Measurements from ENCODE around the gene C2orf72. TPM values are rescaled to one million over a fixed set of nuclear protein-coding genes. Genes with fewer than 3 reads are reported as not detected.

C2orf72 gene
- polyA plus RNA-seq, 4 donors, result 2.9 to 4.4 (median 3.9) TPM

DNA sequence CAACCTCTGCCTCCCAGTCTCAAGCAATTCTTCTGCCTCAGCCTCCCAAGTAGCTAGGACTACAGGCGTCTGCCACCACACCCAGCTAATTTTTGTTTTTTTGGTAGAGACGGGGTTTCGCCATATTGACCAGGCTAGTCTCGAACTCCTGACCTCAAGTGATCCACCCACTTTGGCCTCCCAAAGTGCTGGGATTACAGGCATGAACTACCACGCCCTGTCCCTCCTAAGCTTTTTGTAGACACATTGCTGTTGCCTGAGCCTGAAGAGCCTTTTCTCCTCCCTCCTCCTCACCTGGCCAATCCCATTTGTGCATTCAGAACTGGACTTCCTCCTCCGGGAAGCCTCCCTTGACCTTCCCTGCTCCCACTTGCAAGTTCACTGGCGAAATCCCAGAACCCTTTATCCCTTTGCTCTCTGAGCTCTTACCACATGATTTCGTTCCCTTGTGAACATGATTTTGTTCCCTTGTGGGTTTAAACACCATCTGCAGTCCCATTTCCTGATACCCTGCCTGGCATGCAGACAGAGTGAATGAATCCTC, 2.6 kb downstream of the C2orf72 start:
- DNase-seq (ENCODE audit: low read depth in 4 of 4, low spot score in 3 of 4), result no peak

DNA sequence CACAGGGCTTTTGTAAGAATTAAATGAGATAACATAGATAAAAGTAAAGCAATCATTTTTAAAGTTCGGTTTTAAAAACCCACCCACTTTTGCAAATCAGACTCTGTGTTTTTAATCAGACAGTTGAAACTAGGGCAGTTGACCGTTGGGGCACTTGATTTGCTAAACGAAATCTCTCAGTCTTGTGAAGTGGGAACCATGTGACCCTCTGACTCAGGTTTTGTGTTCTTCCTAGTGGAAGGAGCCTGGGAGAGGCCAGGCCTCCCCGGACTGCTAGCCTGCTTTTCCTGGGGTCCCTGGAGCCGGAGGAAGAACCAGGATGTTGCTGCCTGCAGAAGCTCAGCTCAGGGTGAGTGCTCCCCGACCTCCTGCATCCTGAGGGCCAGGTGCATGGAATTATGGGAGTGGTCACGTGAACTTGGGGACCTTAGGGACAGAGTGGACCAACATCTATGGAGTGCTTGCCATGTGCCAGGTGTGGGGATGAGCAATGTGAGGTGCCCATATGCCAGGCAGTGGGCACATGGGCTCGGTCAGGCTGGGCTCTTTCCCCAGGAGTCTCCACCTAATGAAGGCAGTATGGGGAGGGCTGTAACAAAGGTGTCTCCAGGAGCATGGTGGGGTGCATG, 3.9 kb downstream of the C2orf72 start:
- DNase-seq (ENCODE audit: low read depth in 4 of 4, low spot score in 3 of 4), result no peak

DNA sequence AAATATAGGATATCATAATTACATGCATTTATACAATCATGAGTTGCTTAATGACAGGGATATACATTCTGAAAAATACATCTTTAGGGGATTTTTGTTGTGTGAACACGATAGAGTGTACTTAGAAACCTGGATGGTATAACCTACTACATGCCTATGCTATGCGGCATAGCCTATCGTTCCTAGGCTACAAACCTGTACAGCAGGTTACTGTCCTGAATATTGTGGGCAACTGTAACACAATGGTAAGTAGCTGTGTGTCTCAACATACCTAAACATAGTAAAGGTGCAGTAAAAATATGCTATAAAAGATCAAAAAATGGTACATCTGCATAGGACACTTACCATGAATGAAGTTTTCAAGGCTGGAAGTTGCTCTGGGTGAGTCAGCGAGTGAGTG, 6.5 kb downstream of the C2orf72 start:
- DNase-seq (ENCODE audit: low read depth in 4 of 4, low spot score in 3 of 4), result no peak

DNA sequence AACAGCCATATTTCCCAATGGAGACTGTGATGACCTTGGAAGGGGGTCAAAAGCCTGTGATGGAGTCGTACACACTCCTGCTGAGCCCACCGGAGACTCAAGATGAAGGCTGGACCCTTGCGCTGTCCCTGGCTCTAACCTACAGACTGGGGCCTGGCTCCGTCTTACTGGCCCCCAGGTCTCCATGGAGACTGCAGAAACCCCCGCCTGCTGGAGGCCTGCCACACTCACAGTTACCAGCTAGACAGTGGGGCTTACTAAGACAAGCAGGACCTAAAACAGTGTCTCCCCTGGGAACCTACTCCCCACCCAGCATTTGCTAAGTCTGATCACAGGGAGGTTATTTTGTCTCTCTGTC, 9.6 kb downstream of the C2orf72 start:
- DNase-seq (ENCODE audit: low read depth in 4 of 4, low spot score in 3 of 4), result no peak

DNA sequence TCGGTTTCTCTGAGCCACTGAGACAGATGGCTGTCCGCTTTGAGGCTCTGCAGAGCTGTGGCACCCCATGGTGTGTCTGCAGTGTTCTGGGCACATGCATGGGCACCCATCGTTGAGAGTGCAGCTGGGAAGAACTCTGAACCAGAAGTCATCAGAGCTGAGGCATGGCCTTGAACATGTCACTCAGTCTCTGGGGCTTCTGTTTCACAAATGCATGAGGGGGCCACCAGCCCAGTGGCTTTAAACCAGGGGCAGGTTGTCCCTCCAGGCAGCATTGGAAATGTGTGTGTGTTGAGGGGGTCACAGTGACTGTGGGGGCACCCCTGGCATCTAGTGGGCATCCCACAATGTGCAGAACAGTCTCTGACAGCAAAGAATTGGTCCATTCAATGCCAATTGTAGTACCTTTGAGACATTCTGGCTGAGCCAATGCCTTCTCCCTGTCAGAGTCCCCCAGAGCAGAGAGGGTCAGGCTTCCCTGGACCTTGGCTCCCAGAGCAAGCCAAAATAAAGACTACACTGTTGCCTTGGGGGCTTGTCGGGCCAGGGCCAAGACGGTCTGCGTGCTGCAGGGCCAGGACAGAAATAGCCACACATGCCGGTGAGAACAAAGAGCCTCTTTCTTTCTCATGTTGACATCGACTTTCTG, 10.1 kb downstream of the C2orf72 start:
- no peak for DNase-seq (ENCODE audit: low read depth in 4 of 4, low spot score in 3 of 4)

DNA sequence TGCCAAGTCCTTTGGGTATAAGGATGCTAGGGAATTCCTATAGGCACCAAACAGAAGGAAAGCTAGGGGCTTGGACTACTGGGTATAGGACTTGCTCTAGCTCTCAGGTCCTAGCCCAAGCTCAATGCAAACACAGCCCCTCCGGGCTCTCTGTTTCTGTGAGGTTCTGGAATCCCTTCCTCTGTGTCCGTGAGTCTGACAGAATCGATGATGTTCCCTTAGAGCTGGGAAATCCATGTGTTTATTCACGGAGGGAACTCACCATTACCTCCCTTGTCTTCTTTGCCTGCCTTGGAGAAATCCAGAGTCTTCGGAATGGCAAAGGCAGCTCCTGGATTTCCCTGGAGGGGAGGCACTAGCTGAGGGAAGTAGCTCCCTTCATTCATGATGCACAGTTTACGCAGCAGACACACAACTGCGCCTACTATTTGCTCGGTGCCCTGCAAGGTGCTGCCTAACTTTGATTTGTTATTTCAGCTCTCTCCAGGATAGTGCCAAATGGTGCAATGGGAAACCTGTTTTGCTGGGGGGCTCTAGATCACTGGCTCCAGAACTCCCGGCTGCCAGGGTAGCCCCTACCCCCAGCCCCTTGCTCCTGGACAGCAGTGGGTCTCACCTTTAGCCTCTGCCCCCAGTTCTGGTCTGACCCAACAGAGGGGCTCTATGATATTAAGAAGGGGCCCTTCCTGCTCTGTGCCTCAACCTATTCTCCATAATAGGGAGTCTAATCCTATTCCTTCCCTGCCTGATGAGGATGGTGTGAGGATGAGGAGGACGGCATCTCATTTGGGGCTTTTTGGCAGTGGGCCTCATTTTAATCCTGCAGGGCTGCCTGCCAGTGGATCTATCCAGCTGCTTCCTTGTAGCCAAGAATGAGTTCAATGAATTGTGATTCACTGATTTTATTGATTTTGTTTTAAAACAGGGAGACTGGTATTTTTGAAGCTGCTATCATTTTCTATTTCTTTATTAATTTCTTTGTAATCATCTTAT, 10.9 kb downstream of the C2orf72 start:
- DNase-seq (ENCODE audit: low read depth in 4 of 4, low spot score in 3 of 4), result no peak

DNA sequence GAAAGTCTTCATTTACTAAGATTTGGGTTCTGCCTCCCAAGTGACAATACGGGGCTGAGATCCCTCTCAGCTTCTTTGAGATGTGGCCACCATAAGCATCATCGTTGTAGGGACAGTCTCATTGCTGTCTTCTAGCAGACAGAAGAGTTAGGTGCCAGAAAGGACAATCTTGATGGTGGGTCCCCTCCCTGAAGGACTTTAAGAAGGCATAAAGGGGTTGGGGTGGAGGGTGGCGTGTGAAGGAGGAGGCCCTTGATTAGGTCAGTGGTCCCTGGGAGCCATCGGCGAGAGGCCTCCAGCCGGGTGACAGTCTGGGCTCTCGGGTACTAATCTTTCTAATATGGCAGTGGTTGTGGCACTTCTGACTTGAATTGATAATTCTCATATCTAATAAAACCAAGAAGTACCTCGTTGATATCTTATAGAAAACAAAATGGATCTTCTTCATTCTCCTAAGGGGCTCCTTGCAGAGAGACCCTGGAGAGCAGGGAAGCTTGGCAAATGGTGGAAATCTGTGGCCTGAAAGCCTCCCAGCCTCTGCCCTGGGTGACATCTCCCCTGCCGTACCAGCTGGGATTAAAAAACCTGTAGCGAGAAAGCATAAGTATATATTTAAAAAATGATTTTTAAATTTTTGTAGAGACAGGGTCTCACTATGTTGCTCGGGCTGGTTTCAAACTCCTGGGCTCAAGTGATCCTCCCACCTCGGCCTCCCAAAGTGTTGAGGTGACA, 12.1 kb downstream of the C2orf72 start:
- no peak for DNase-seq (ENCODE audit: low read depth in 4 of 4, low spot score in 3 of 4)

DNA sequence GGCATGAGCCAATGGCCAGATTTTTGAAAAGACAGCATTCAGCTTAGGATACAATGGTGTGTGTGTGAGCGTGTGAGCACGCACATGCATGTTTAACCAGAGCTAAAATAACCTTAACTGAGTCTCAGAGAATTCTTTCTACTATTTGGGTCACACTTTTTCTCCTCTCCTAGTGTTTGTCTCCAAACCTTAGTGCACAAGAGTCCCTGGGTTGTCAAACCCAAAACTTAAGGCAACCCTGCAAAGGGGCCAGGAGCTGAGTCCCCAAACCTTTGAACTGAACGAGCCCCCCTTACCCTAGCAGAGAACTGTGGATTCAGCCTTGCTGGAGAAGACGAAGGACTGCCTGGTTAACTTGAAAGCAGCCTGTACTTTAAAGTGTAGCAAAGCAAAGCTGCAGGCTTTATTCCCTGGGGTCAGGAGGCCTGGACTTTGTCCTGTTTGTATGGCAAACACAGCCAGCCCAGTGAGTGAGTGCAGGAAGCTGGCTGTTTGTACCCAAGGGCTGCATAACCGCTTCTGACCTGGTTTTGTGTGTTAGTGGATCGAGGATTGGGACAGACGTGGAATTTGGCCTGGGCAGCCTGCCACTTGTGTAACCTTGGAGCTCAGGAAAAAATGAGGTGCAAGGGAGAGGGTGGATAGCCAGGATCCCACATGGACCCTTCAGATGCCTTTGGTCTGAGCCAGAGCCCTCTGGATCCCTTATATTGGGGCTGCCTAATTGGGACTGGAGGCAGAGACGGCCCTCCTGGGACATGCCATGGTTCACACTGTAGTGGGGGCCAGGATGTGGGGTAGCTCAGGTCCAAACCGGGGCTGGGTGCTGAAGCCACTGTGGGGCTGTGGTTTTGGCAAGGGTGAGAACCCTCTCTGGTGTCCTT, 12.9 kb downstream of the C2orf72 start:
- no peak for DNase-seq (ENCODE audit: low read depth in 4 of 4, low spot score in 3 of 4)

DNA sequence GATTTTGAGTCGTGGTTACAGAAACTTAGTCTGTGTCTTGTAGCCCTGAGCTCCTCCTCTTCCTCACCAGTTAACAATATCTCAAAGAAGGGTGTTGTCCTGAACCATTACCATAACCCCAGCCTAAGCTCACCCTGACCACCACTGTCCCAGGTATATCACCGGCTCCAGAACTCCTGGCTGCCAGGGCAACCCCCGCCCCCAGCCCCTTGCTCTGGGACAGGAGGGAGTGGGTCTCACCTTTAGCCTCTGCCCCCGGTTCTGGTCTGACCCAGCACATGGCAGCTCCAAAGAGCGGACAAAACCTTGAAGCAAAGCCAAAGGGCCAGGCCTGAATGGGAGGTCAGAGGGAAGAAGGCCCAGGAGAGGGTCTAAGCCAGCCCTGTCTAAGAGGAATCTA, 13.8 kb downstream of the C2orf72 start:
- DNase-seq (ENCODE audit: low read depth in 4 of 4, low spot score in 3 of 4), result no peak

DNA sequence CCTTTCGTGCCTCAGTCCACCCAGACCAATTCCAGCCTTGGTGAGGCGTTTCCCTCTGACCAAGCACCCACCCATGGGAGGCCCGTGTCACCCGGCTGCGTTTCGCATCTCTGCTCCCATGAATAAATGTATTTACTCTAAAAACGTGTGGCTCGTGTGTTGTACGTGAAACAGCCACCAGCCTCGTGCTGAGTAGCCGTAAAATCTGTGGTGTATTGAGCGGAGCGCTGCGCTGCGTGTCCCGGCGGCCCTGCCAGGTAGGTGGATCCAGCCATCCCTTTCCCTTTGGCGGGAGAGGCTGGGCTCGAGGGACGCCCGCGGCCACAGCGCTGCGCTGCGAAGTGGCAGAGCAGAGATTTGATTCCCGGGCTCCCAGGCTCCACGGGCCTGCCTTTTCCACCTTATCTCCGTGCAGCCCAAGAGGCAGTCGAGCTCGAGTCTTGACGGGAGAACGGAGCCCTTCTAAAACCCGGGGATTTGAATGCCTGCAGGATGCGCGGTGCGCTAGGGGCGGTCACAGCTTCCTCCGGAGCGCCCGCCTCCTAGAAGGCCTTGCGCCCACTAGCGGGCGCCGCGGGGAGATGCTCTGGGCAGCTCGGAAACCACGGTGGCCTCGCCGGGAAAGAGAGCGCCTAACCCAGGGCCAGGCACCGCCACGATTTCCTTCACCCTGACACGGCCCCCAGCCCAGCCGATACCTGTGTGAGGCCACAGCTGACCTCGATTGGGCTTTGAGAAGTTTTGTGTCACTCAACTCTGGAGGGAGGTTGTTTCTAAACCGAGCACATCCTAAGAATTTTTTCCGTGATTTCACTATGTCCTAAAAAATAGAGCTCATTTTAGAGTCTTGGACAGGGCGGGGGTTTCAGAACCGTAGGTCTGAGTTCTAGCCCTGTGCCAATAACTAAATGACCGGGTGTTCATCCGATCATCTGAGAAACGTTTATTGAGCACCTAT, 15.4 kb downstream of the C2orf72 start:
- peak; percentile 68 to 75 (median 70) for DNase-seq (ENCODE audit: low read depth in 4 of 4, low spot score in 3 of 4)

DNA sequence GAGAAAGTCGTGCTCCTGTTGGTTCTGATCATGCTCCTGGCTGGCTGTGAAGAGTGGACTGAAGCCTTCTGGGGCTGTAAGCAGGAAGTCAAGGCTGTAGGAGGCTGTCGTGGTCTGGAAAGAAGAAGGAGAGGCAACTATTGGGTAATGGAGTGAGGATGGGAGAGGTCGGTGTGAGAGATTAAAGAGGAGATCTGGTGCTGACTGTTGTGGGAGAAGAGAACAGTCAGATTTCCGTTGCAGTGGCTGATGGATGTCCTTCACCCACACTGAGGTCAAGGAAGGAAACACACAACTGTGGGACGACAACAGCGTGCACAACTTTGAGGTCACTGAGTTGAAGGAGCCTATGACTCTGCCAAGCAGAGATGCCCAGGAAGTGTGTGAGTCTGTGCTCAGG, 16.5 kb downstream of the C2orf72 start:
- DNase-seq (ENCODE audit: low read depth in 4 of 4, low spot score in 3 of 4), result no peak

DNA sequence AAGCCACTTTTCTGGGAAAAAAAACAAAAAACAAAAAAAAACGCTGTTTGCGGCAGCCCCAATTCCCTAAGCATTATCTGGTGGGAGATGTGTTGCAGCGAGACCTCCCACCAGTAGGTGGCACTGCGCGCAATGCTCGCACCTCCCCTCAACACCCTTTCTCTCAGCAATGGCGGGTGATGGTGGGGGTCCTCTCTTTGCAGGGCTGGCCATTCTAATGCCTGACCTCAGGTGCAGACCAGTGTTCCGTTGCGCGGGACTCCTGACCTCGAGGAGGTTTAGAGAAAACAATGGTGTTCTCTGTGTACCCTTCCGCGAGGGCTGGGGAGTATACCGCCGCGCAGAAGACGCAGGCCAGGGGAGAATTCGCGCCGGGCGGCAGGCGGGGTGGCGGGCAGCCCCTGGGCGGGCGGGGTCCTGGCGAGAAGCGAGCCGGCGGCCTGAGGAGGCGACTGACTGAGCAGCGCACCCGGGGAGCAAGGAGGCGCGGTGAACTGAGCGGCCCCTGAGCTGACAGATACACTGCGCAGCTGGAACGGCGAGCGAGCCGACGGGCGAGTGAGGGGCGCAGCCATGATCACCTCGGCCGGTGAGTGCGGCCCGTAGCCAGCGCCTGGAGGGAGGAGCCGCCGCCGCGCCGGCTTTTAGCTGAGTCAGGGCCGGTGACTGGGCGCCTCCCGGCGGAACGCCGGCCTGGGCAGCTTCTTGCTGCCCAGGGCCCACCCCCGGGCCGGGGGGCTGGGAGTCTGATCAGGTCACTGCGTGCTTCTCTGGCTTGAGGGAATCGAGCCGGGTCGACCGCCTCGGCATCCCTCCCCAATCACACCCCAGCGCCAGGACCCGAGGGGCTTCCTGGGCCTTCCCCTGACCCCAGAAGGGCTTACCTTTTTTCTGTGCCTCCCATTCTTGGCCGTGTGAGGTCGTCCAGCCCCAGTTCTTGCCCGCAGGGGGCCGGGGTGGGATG, 19.4 kb downstream of the C2orf72 start, which contains the start of gene PSMD1:
TSS of gene PSMD1 (plus strand) at position 415 of the 964 bp plus-strand sequence. CDS start at position 574, 159 bp downstream.
- peak; percentile 85 to 98 (median 89) for DNase-seq (ENCODE audit: low read depth in 4 of 4, low spot score in 3 of 4)

DNA sequence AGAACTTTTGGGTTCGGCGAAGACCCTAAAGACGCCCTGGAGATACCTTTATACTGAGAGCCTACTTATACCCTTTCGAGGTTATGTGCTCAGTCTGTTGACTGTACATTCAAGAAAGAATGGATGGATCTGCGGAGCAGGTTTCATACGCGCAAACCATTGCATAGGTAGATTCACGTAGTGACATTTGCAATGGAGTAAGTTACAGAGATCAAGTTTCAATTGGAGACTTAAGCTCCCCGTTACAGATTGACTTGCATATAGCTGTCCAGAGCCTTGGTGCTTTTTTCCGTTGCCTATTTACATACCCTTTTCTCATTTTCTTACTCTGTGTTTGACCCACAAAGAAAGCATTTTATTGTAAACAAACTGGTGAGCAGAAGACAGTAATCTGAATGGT, 20.3 kb downstream of the C2orf72 start:
- no peak for DNase-seq (ENCODE audit: low read depth in 4 of 4, low spot score in 3 of 4)

DNA sequence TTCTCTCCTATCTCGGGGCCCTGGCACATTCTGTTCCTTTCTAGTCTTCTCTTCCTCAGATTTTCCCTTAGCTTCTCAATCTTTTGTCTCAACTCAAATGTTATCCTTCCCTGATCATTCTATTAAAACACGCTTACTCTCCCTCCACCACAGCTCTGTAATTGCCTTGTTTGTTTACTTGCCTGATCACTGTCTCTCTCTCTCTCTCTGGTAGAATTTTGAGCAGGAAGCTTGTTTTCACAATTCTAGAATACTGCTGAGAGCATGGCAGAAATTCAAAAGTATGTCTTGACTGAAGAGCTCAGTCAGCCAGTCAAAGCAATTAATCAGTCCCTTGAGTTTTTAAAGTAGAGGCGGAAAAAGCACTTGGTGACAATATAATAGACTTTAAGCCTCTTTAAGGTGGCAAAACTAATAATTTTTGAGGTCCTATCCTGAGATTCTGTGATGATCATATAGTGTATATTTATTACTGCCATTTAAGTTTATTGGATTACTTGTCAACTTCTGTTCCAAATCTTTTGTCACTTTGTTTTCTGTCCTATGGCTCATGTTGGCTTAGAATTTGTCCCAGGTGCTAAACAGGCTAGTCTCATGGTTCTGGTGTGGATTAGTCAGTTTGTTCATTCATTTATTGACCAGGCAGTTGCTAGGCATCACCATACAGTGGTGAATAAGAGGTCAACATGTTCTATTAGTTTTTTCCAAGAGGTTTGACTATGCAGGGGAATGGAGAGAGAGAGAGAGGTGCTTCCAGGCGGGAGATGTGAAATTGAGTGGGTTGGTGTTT, 21.6 kb downstream of the C2orf72 start:
- no peak for DNase-seq (ENCODE audit: low read depth in 4 of 4, low spot score in 3 of 4)

DNA sequence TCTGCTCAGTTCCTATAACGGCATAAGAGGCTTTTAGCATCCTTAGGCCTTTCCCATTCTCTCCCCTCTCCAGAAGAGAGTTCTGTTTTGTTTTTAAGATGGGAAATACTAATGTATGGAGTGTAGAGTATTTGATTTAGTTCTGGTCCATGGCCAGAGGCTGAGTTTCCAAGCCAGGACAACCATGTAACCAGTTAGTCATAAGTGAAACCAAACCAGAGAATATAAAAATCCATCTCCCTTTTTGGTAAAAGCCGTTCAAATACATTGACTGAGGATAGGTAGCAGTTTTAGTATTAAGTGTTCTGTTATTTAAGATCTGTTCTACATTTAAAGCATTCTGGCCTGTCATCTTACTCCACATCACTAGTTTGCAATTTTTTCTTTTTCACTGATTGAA, 22.4 kb downstream of the C2orf72 start:
- DNase-seq (ENCODE audit: low read depth in 4 of 4, low spot score in 3 of 4), result no peak

DNA sequence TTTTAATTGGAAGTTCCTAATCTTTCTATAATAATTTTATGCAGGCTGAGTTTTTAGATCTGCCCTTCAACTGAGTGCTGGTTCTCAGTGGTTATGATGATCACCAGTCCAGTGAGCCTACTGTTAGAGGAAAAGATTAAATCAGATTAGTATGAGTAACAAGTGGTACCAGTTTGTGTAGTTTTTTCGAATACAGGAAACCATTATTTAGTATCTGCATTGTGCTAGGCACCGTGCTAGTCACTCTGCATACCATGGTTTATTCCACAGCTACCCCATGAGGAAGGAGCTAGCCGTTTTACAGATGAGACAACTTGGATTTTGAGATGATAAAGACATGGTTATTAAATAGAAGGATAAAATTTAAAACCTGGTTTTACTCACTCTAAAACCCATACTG, 25.5 kb downstream of the C2orf72 start:
- DNase-seq (ENCODE audit: low read depth in 4 of 4, low spot score in 3 of 4), result no peak
